ENCODE data around the gene DPYSL4.

GRCh38 chr10:132202070-132202970 lies 15.6 kb downstream of the DPYSL4 start:
- no peak for TF ChIP-seq CTCF (IDR thresholded peaks at IDR 0.05)
- TF ChIP-seq POLR2A (IDR thresholded peaks at IDR 0.05), result no peak

All from lower leg skin (tissue), 3 donors.